ENCODE results near the gene MEIOSIN.
"Not testable (repeated sequence)": the region's sequence is repeated elsewhere in the genome, so short reads cannot be mapped to it uniquely, and the experiment has no call there.

- not testable (repeated sequence) for TF ChIP-seq EZH2phosphoT487 (IDR thresholded peaks at IDR 0.05; ENCODE audit: borderline replicate concordance, low read depth, low read length); CTCF (conservative IDR thresholded peaks at IDR 0.05; ENCODE audit: low read length)
These were observed 18.2 kb downstream of the MEIOSIN start for GRCh38 chr19:45751483-45751882.

All from OCI-LY7 (cell line).